Common myeloid progenitor, CD34-positive (primary cell): ENCODE measurements around the gene ILDR1.
A peak's percentile ranks its signal among the peaks of the same experiment; 100 is the strongest.

ENCODE experiments used
- CTCF ChIA-PET: fragments of 350-600 bp; sonication (Branson Sonifier 250); formaldehyde crosslinking; loops from one replicate; lab custom pipeline; 2021; ENCODE audit warnings: antibody characterized with exemption; lab: Charles Lee
- POLR2A ChIA-PET: fragments of 350-600 bp; sonication (Branson Sonifier 250); formaldehyde crosslinking; loops from one replicate; lab custom pipeline; 2021; ENCODE audit warnings: antibody characterized with exemption; lab: Charles Lee
- DNase-seq, 3 donors: peaks; one replicate each; pipeline versions ENCODE4 v3.0.0 to v3.0.0-alpha.2; 2013
- H3K27ac ChIP-seq, 2 experiments: 1 replicate in 1 of 2; 2 replicates in 1 of 2; pipeline ENCODE4 v1.7.0; 2013; ENCODE audit warnings: inconsistent platforms in 2 of 2, low read length in 2 of 2, mild to moderate bottlenecking in 2 of 2, low read depth in 1 of 2, moderate library complexity in 1 of 2; ENCODE audit not compliant: severe bottlenecking in 2 of 2, insufficient read depth in 1 of 2, poor library complexity in 1 of 2
- H3K27me3 ChIP-seq, 5 experiments: replicated peaks in 2 of 5; 1 replicate in 3 of 5; 2 replicates in 2 of 5; pipeline versions ENCODE4 v1.6.1 to v1.7.0; 2013; ENCODE audit warnings: low read length in 4 of 5, mild to moderate bottlenecking in 2 of 5, moderate library complexity in 2 of 5, inconsistent platforms in 1 of 5; ENCODE audit not compliant: insufficient read depth in 5 of 5, control insufficient read depth in 4 of 5
- H3K36me3 ChIP-seq, 4 experiments: 1 replicate in 2 of 4; 2 replicates in 2 of 4; pipeline versions ENCODE4 v1.6.1 to v1.7.0; 2013; ENCODE audit warnings: low read length in 3 of 4, control low read depth in 1 of 4, mild to moderate bottlenecking in 1 of 4; ENCODE audit not compliant: control insufficient read depth in 4 of 4, insufficient read depth in 4 of 4
- H3K4me1 ChIP-seq, 4 experiments: 1 replicate in 3 of 4; 2 replicates in 1 of 4; pipeline versions ENCODE4 v1.6.1 to v1.7.1; 2013; ENCODE audit warnings: low read length in 3 of 4, mild to moderate bottlenecking in 3 of 4, control low read depth in 1 of 4, inconsistent platforms in 1 of 4, moderate library complexity in 1 of 4; ENCODE audit not compliant: control insufficient read depth in 4 of 4, insufficient read depth in 4 of 4; ENCODE audit errors: control extremely low read depth in 1 of 4
- H3K4me3 ChIP-seq, 7 experiments: 1 replicate in 4 of 7; 2 replicates in 3 of 7; pipeline versions ENCODE4 v1.5.1 to v1.7.0; 2013; ENCODE audit warnings: mild to moderate bottlenecking in 7 of 7, low read length in 6 of 7, moderate library complexity in 6 of 7, inconsistent platforms in 2 of 7, low read depth in 2 of 7, control low read depth in 1 of 7; ENCODE audit not compliant: insufficient read depth in 4 of 7, control insufficient read depth in 1 of 7; ENCODE audit errors: extremely low read depth in 1 of 7
- H3K9me3 ChIP-seq, 5 experiments: 1 replicate in 4 of 5; 2 replicates in 1 of 5; pipeline versions ENCODE4 v1.6.1 to v1.7.1; 2013; ENCODE audit warnings: low read length in 4 of 5, mild to moderate bottlenecking in 2 of 5, inconsistent platforms in 1 of 5, low read depth in 1 of 5, moderate library complexity in 1 of 5; ENCODE audit not compliant: control insufficient read depth in 4 of 5, insufficient read depth in 2 of 5; ENCODE audit errors: control extremely low read depth in 1 of 5
- WGBS: methylation state at CpG from one replicate; pipeline ENCODE4 v1.1.5; 2013; ENCODE audit not compliant: insufficient coverage; 5-methylcytosine and 5-hydroxymethylcytosine counted together

ILDR1 gene

DNA sequence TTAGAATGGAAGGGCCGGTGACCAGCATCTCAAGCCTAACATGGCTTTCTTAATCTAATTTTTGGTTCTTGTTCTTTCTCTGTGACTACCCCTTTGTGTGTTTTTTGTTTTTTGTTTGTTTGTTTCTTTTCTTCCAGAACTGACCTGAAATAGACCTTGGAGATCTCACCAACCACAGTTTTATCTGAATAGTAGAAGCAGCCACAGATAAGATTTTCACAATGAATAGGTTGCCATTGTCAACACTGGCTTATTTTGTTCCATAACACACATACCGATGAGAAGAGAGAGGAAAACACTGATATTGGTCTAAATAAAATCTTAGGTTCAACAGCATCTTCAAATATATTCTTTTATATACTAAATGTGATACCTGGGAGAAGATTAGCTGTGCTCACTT lies 11.5 kb downstream of the ILDR1 start:
- Histone ChIP-seq H3K27me3 (no peaks in the 10 kb centered on the region), H3K36me3 (no peaks in the 10 kb centered on the region), H3K27ac (no peak overlapping the region), H3K9me3 (no peaks in the 10 kb centered on the region), H3K4me3 (no peak overlapping the region), H3K4me1 (no peaks in the 10 kb centered on the region)
- CTCF ChIA-PET = interaction anchor here (1.1 to 1.2 kb wide), 2 partner anchors 15 to 89 kb away, joined by 3 read pairs; no protein-coding TSS in a partner anchor
- WGBS = 100% methylated on average over 1 of the region's 2 CpGs
- POLR2A ChIA-PET = no interaction called here
- no peak for DNase-seq

DNA sequence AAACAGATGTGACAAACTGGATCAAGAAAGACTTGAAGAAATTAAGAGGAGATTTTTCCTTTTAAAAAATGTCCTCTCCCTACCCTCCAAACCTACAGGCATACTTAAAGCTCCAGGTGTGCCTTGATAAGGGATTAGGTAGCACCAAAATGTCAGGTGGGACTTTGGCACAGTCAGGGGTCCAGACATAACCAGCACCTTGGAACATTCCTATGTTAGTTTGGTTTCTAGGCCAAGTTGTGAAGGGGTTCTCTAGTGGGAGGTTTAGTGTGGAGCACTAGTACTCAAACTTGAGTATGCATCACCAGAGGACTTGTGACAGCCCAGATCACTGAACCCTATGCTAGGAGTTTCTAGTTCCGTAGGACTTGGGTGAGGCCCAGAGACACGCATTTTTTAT lies 13.9 kb downstream of the ILDR1 start:
- CTCF ChIA-PET = no interaction called here
- whole genome bisulfite sequencing = no CpG with 5 or more reads among the region's 2 CpGs
- POLR2A ChIA-PET = no interaction called here
- DNase-seq = no peak
- Histone ChIP-seq H3K27me3 (no peaks in the 10 kb centered on the region), H3K27ac (no peak overlapping the region), H3K4me3 (no peak overlapping the region), H3K9me3 (no peaks in the 10 kb centered on the region), H3K36me3 (no peaks in the 10 kb centered on the region), H3K4me1 (peaks cover 4 to 16% (median 12%) of the 10 kb centered on the region in 4 experiments)

DNA sequence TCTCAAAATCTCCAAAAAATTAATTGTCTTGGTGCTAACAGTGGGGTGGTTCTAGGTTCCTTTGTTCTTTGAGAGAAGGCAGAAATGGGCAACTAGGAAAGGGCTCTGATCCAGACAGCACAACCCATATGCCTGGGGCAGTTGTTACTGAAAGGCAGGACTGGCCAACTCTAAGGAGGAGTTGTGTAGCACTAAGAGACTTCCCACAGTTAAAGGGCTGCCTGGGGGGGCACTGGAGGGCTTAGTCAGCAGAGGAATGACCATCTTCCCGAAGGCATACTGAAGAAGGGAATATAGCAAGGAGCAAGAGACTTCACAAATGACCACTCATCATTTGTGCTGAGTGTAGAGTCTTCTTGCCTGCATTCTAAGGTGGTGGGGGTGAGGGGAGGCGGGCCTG lies 15.8 kb downstream of the ILDR1 start:
- no peak overlapping the region for H3K4me3 ChIP-seq
- no peaks in the 10 kb centered on the region for H3K36me3 ChIP-seq
- DNase-seq = no peak
- no peak overlapping the region for H3K27ac ChIP-seq
- peaks cover 8 to 23% (median 19%) of the 10 kb centered on the region in 4 experiments for H3K4me1 ChIP-seq
- ChIA-PET CTCF (interaction anchor here (1.0 kb wide), 2 partner anchors 11 to 19 kb away, joined by 3 read pairs; no protein-coding TSS in a partner anchor), POLR2A (no interaction called here)
- no peaks in the 10 kb centered on the region for H3K27me3 ChIP-seq
- H3K9me3 ChIP-seq = no peaks in the 10 kb centered on the region
- 100% methylated on average over 1 of the region's 2 CpGs for WGBS

GRCh38 chr3:122004991-122005565 lies 17.0 kb downstream of the ILDR1 start:
- POLR2A ChIA-PET = no interaction called here
- H3K36me3 ChIP-seq = no peaks in the 10 kb centered on the region
- CTCF ChIA-PET = interaction anchor here (1.4 kb wide), 1 partner anchor 9 kb away, joined by 6 read pairs; no protein-coding TSS in a partner anchor
- H3K4me3 ChIP-seq = no peak overlapping the region
- H3K27me3 ChIP-seq = no peaks in the 10 kb centered on the region
- 98% methylated on average over 9 of the region's 13 CpGs for WGBS
- H3K27ac ChIP-seq = no peak overlapping the region
- no peaks in the 10 kb centered on the region for H3K9me3 ChIP-seq
- H3K4me1 ChIP-seq = peaks cover 8 to 23% (median 19%) of the 10 kb centered on the region in 4 experiments
- DNase-seq = peak in 2 of 3 donors; percentile 42 to 49

- POLR2A ChIA-PET = no interaction called here
Measured at GRCh38 chr3:122004107-122004506, 17.9 kb downstream of the ILDR1 start.

GRCh38 chr3:122003606-122004005 lies 18.4 kb downstream of the ILDR1 start:
- Histone ChIP-seq H3K27me3 (no peaks in the 10 kb centered on the region), H3K4me1 (peaks cover 8 to 34% (median 26%) of the 10 kb centered on the region in 4 experiments), H3K9me3 (no peaks in the 10 kb centered on the region), H3K36me3 (no peaks in the 10 kb centered on the region), H3K4me3 (peak overlapping the region in 2 of 7 experiments; percentile 37 to 61), H3K27ac (no peak overlapping the region)
- no peak for DNase-seq
- CTCF ChIA-PET = interaction anchor here (1.4 to 1.5 kb wide), 2 partner anchors 8 to 17 kb away, joined by 4 to 6 read pairs; no protein-coding TSS in a partner anchor
- 20% methylated on average over 1 of the region's 1 CpG for WGBS
- POLR2A ChIA-PET = no interaction called here

More at GRCh38 chr3:122004107-122004506, 17.9 kb downstream of the ILDR1 start:
- H3K9me3 ChIP-seq = no peaks in the 10 kb centered on the region
- peaks cover 8 to 29% (median 22%) of the 10 kb centered on the region in 4 experiments for H3K4me1 ChIP-seq
- WGBS = 77% methylated on average over 2 of the region's 2 CpGs
- no peak overlapping the region for H3K4me3 ChIP-seq
- DNase-seq = peak in 2 of 3 donors; percentile 17 to 38
- CTCF ChIA-PET = interaction anchor here (1.4 to 1.5 kb wide), 2 partner anchors 8 to 17 kb away, joined by 4 to 6 read pairs; no protein-coding TSS in a partner anchor
- no peaks in the 10 kb centered on the region for H3K36me3 ChIP-seq
- no peaks in the 10 kb centered on the region for H3K27me3 ChIP-seq
- no peak overlapping the region for H3K27ac ChIP-seq

GRCh38 chr3:122003112-122003511 lies 18.9 kb downstream of the ILDR1 start:
- 4% methylated on average over 4 of the region's 6 CpGs for WGBS
- Histone ChIP-seq H3K4me1 (peaks cover 8 to 39% (median 31%) of the 10 kb centered on the region in 4 experiments), H3K9me3 (no peaks in the 10 kb centered on the region), H3K4me3 (peak overlapping the region in 5 of 7 experiments; percentile 11 to 61 (median 31)), H3K36me3 (no peaks in the 10 kb centered on the region), H3K27me3 (no peaks in the 10 kb centered on the region), H3K27ac (no peak overlapping the region)
- POLR2A ChIA-PET = no interaction called here
- peak; percentile 72 to 86 (median 81) for DNase-seq
- CTCF ChIA-PET = interaction anchor here (1.5 kb wide), 1 partner anchor 18 kb away, joined by 4 read pairs; no protein-coding TSS in a partner anchor
